Measurements from ENCODE around the gene SPATA16.

GRCh38 chr3:172929451-172929850 lies 211.6 kb downstream of the SPATA16 start:
- TF ChIP-seq, protein P1, sequence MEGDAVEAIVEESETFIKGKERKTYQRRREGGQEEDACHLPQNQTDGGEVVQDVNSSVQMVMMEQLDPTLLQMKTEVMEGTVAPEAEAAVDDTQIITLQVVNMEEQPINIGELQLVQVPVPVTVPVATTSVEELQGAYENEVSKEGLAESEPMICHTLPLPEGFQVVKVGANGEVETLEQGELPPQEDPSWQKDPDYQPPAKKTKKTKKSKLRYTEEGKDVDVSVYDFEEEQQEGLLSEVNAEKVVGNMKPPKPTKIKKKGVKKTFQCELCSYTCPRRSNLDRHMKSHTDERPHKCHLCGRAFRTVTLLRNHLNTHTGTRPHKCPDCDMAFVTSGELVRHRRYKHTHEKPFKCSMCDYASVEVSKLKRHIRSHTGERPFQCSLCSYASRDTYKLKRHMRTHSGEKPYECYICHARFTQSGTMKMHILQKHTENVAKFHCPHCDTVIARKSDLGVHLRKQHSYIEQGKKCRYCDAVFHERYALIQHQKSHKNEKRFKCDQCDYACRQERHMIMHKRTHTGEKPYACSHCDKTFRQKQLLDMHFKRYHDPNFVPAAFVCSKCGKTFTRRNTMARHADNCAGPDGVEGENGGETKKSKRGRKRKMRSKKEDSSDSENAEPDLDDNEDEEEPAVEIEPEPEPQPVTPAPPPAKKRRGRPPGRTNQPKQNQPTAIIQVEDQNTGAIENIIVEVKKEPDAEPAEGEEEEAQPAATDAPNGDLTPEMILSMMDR (IDR thresholded peaks at IDR 0.05), result no peak
- no peak for TF ChIP-seq POLR2A (IDR thresholded peaks at IDR 0.05)
